M059J (cell line): Measurements from ENCODE around the gene STPG3. TPM values are rescaled to one million over a fixed set of nuclear protein-coding genes. Genes with fewer than 3 reads are reported as not detected.

ENCODE experiments used
- DNase-seq: peaks from one replicate; pipeline ENCODE4 v3.0.0-alpha.2; 2012; ENCODE audit warnings: low read depth
- total RNA-seq: library from RNA; depleted of rRNA; stranded (reverse); fragments of >200 nt; shearing (Covaris generic); gene quantifications from 2 replicates; pipeline ENCODE4 v1.2.3, GENCODE V29; 2014

Gene STPG3
- total RNA-seq, 1 experiment from 2014 or later = not detected

DNA sequence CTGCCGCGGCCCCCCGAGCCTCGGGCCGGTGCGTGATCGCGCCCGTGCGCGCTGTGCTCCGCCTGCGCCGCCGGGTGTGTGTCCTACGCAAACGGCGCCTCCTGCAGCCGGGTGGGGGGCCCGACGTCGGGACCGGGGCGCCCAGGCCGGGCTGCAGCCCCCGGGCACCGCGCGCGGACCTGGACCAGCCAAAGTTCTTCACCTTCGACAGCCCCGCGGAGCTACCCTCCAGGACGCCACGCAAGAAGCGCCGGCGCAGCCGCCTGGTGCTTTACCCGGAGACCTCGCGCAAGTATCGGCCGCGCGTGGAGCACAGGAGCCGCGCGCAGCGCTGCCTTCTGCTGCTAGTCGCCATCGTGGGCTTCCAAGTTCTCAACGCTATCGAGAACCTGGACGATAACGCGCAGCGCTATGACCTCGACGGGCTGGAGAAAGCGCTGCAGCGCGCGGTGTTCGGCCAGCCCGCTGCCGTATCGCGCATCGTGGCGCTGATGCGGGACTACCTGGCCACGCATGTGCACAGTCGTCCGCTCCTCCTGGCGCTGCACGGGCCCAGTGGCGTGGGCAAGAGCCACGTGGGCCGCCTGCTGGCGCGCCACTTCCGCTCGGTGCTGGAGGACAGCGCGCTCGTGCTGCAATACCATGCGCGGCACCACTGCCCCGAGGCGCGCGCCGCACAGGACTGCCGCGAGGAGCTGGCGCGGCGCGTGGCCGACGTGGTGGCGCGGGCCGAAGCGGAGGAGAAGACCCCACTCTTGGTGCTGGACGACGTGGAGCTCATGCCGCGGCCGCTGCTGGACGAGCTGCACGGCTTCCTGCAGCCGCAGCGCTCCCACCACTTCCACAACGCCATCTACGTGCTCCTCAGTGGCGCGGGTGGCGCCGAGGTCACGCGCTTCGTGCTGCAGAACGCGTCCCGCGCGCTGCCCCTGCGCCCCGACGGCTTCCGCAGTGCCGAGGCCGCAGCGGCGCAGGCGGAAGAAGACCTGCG is 27.9 kb downstream of the STPG3 start:
- DNase-seq = no peak

GRCh38 chr9:137279741-137280473 is 28.8 kb downstream of the STPG3 start:
- DNase-seq = no peak

- DNase-seq = no peak
Observed at GRCh38 chr9:137280474-137281344, 29.6 kb downstream of the STPG3 start.

DNA sequence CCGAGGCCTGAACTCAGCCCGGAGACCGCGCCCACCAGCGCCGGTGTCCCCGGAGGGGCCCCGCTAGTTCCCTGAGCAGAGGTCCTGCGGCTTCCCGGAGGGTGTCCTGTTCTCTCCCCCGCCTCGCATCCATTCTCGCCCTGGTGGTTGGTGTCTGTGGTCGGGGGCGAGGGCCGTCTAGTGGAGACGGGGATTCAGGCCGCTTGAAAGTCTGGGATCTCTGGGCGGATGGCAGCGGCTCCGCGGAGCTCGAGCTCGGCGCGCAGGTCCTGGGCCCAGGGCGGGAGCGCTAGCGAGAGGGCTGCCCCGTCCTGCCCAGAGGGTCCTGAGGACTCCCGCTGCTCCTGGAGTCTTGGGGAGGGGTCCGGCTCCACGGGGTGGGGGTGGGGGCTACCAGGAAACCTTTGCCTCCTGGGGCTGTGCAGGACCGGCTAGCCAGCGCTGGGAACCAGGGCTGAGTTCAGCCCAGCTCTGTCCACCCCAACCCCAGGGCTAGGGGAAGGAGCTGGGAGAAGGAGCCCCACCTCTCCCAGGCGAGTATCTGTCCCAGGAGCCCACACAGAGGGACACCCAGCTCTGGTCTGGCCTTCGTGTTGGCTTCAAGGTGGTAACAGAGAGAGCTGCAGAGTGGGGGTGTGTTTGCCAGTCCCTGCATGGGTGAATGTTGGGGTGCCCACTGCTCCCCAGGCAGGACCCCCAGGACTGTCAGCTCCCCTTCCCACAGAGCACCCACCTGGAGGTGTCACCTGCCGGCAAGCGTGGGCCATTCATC is 30.4 kb downstream of the STPG3 start:
- DNase-seq = no peak

DNA sequence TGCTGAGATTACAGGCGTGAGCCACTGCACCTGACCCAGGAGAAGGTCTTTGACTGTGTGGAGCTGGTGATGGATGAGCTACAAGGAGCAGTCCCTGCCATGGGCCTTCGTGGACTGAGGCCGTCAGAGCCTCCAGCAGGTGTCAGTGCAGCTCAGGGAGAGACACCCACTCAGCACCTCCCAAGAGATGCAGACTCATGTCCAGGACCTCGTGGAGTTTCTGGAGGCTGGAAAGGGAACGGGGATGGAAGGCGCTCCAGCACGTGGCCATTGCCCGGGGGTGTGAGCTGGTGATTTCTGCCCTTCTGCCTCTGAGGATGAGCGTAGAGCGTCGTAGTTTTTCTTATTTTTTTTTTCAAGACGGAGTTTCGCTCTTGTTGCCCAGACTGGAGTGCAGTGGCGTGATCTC is 35.9 kb downstream of the STPG3 start:
- DNase-seq = peak; percentile 73

DNA sequence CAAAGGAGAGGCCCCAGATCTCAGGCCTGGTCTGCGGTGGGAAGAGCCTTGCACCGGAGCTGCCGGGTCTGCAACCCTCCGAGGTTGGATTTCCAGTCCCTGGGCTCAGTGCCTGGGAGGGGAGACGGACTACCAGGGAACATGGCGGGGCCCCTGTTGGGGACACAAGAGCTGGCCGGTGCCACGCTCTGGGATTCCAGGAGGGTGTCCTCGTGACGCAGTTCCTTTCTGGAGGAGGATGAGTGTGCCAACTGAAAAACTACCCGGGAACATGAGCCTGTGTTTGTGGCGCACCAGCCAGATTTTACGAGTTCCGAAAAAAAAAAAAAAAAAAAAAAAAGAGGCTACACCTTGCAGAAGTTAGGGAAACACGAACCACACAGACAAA is 42.0 kb downstream of the STPG3 start:
- DNase-seq = no peak

GRCh38 chr9:137293482-137294090 is 42.5 kb downstream of the STPG3 start:
- DNase-seq = no peak

- peak; percentile 47 for DNase-seq
Observed at GRCh38 chr9:137294091-137294680, 43.1 kb downstream of the STPG3 start.

DNA sequence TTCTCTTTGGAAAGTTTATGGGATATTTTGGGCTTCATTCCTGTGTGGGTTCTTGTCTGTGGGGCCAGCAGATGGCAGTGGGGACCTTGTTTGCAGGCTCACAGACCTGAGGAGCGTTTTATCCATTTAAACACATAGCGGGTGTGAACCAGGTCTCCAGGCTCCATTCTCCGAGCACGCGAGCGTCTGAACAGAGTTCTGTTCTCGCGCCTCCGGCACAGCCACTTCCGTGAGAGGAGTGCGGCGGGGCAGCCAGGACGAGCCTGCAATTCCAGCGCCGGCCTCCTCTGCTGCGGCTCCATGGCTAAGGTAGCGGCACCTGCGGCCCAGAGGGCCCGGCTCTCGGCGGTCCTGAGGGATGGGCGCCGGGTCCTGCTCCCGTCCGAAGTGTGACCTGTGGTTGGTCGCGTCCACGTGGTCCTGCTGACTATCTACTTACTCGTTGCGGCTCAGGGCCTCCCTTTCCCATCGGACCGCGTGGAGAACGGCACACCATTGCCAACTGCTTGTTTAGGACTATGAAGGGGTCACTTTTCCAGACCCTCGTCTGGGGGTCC is 43.7 kb downstream of the STPG3 start:
- peak; percentile 39 for DNase-seq

DNA sequence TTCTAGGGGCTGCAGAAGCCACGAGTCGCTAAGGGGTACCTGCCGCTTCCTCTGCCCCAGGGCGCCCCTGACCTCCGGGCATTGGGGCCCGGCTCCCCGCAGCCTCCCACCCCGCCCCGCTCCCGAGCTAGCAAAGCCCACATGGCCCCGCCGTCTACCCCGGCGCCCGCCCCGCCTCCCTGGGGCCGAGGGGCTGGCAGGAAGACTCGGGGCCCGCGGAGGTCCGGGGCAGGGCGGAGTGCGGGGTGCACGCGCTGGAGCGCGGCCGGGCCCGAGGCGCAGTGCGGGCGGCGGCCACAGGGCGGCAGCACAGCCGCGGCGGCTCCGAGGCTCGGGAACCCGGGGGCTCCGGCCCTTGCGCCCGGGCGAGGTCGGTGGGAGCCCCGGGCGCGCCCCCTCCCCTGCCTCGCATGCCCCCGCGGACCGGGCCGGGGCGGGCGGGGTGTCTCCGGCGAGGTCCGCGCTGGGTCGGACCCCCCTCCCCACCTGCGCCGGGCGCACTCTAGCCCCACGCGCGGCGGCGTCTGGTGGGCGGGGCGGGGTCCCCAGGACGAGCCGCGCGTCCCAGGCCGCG is 44.2 kb downstream of the STPG3 start:
- no peak for DNase-seq

- no peak for DNase-seq
Observed at GRCh38 chr9:137295849-137296669, 45.0 kb downstream of the STPG3 start.

DNA sequence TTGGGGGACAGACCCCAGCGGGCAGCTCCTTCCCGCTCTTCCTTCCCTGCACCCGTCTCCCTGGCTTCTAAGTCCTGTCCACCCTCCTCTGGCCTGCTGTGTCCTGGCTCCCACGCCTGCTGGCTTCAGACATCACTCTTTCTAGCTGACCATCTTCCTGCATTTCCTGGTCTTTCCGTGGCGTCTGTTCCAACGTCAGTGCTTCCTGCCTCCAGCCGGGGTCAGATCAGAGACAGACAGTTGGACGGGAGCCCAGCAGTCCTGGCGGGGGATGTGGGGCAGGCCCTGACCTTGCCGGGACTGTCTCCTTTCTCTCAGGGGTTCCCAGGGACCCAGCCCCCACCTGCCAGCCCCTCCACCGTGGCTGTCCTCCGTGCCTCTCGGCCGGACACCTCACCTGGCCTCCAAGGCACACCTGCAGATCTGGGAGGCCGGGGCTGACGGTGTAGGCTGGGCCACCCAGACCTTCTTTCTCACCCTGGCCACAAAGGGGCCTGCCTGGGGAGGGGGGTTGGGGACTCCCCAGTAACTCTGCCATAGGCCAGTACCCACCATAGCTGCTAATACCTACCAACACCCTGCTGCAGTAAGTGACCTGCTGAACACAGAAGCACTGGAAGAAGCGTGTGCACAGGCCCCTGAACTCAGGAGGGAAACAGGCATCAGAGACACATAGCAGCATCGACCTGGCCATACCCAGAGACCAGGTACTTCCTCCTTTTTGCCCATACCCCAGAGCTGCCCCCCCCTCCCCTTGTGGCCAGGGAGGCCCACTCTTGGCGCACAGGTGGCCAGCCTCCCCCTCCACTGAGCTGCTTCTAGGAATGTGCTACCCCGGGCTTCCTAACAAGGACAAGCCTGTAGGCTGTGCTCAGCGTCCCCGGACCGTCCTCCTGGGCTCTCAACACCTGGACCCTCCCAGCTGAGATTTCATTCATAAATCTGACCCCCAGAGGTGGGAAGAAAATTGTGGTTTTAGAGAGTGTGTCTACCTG is 45.9 kb downstream of the STPG3 start:
- peak; percentile 57 for DNase-seq

- no peak for DNase-seq
Observed at GRCh38 chr9:137297966-137298365, 46.9 kb downstream of the STPG3 start.

GRCh38 chr9:137298401-137299202 is 47.5 kb downstream of the STPG3 start:
- peak; percentile 53 for DNase-seq

DNA sequence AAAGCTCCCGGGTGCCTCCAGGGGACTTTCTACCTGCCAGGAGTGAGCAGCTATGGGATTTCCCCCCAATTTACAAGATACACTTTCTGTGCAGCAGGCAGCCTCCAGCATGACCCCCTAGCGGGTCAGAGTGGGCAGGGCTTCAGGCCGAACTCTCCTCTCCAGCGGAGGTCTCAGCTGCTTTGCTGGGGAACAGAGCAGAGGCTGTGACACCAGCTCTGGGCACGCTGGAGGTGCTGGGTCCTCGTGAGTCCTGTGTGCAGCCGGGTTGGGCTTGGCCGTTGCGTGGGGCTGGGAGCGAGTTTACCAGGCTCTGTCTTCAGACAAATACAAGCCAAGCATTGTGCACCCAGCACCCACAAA is 48.1 kb downstream of the STPG3 start:
- no peak for DNase-seq

DNA sequence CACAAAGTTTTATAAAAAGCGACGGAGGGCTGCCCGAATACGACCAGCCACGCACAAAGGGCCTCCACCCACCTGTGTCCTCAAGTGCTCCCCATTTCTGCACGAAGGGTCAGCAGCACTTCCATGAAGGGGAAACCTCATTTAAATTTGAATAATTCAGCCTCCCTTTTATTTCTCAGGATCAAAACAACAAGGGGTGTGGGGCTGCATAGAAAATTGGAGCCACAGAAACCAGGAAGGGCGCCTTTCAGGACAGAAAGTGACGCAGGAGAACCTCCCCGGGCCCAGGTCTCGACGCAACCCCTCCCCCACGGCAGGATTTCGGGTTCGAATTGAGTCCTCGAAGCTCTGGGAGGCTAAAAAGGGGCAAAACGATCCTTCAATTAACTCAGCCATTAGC is 48.9 kb downstream of the STPG3 start:
- DNase-seq = no peak
